ENCODE measurements around the gene MPEG1.
A peak's percentile ranks its signal among the peaks of the same experiment; 100 is the strongest.

Gene MPEG1

DNA sequence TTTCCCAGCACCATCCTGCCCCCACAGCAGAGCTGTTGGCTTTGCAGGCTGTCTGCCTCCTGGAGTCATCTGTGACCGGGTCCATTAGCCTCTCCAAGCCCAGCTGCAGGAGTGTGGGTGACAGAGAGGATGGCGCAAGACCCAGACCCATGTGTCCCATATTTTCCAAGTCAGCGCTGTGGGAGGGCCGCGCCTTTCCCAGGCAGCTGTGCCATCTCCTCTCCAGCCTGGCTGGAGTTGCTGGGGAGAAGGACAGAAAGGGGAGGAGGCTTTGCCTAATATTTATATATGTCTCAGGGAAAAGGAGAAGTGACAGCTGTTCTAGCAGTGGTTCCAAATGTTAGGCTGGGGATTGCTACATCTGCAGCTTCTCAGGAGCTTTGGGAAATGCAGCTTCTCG lies 25.1 kb downstream of the MPEG1 start:
- DNase-seq, result no peak

DNA sequence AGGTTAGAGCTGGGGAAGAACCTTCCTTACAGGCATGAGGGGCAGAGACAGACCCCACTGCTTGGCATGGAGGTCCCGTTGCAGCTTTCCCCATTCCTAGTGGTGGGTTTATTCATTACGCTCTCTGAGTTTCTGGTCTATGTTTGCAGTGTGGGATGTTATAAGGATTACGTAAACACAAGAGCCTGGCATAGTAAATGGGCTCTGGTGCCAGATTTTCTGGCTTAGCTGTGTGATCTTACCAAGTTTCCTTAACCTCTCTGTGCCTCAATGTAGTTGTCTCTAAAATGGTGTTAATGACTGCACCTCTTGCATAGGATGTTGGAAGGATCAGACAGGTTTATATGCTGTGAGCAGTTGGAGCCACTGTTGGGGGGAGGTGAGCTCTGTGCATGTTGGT lies 25.7 kb downstream of the MPEG1 start:
- no peak for DNase-seq

DNA sequence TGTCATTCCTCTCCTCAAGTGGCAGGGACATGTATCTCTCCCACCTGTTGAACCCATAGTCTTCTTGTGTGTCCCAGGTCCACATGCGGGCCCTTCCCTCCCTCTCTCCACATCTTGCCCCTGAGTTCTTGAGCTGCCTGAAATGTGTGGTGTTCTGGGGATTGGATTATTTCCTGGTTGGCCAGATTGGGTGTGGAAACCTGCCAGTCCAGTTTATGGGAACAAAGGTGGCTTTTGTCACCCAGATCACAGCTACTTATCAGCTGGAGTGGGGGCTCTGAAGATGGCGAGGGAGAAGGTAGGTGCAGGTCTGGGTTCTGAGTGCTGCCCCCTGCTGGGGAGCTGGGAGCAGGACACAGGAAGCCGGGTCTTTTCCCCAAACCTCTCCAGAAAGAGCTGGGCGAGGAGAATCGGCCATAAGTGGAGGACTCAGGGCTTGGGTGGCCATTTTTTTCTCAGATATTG lies 26.6 kb downstream of the MPEG1 start:
- DNase-seq, result no peak

DNA sequence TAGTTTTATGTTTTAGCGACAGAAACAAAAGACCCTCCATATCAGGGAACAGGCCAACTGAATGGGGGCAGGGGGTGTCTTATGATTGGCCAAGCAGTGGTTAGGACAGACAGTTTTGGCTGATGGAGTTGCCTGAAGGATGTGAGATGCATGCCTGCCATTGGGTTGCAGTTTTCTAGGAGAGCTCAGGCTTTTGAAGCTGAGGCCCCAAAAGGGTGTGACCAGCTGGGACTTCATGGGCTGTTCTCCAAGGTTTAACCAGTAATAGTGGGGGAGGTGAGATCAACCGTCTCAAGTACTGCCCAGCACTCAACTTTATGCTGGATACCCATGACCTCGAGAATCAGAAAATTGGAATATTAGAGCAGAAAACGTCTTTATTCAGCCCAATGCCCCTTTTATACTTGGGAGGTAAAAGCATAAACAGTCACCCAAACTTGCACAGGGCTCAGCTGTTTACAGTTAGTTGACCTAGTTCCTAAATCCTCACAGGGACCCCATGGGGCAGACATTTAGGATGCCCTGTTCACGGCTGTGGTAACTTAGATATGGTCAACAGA lies 27.3 kb downstream of the MPEG1 start:
- no peak for DNase-seq

DNA sequence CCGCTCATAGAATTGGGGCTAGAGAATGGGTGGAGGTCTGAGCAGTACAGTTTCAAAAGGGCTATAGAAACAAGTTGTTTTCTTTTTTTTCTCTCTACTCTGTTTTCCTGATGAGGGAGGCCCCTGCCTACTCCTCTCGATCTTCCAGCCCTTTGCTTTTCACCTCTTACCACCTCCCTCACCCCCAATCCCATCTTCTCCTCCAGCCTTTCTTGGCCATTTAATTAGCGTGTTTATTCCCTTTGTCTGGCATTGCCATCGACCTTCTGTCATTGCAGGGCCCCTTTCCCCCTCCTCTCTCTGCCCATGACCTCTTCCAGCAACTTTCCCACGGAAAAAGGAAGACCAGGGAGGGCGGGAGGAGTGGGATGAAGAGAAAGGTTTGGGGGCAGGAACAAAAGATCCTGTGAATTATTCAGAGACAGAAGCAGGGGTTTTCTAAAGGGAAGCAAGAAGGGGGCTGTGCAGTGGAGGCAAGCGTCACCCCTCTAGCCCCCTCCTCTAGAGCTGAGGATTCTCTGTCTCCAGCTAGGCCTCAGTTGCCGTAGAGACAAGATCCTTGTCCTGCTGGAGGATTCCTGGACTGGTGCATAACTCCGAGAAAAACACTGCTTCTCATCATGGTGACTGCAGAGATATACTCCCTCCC lies 27.9 kb downstream of the MPEG1 start:
- no peak for DNase-seq

DNA sequence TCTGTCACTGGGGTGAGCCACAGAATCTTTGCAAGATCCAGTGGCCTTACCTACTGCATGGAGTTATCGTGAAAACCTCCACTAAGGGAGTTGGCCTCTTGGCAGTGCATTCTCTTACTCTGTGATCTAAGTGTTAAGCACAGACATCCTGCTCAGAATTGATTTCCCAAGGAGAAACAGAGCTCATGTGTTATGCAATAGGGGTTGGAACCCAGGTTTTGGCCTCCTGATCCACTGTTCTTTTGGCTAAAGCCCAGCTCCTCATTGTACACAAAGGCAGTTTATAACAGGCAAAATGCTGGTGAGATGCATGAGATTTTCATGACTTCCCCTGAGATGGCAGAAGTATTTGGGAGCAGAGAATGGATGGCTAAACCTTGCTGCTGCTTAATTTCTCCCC lies 29.0 kb downstream of the MPEG1 start:
- DNase-seq, result no peak

DNA sequence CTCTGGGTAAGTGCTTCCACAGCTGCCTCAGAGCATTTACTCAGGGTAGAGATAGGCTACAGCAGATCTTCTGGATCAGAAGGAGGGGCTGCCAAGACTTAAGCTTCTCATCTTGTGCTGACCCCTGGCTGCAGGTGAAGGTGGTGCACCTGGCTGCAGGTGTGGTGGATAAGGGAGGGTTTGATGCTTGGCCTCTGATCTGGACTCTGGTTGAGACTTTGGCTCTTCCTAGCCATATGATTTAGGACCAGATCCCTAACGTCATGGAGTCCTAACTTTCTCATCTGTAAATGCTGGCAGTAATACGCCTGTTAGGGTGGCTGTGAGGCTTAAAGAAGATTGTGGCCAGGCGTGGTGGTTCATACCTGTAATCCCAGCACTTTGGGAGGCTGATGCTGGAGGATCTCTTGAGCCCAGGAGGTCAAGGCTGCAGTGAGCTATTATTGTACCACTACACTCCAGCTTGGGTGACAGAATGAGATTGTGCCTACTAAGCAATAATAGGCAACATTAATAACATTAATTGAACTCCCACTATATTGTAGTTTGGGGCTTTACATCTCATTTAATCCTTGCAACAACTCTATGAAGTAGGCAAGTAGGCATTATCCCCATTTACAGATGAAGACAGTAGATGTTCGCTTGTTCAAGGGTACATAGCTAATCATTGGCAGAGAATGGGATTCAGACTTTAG lies 30.1 kb downstream of the MPEG1 start:
- DNase-seq, result no peak

DNA sequence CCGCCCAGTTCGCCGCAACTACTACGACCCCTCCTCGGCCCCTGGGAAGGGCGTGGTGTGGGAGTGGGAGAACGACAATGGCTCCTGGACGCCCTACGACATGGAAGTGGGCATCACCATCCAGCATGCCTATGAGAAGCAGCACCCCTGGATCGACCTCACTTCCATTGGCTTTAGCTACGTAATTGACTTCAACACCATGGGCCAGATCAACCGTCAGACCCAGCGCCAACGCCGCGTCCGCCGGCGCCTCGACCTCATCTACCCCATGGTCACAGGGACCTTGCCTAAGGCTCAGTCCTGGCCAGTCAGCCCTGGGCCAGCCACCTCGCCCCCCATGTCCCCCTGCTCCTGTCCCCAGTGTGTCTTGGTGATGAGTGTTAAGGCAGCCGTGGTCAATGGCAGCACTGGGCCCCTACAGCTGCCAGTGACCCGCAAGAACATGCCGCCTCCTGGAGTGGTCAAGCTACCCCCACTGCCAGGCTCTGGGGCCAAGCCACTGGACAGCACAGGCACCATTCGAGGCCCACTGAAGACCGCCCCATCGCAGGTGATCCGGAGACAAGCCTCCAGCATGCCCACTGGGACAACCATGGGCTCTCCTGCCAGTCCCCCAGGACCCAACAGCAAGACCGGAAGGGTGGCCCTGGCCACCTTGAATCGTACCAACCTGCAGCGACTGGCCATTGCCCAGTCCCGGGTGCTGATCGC lies 30.8 kb downstream of the MPEG1 start:
- no peak for DNase-seq

DNA sequence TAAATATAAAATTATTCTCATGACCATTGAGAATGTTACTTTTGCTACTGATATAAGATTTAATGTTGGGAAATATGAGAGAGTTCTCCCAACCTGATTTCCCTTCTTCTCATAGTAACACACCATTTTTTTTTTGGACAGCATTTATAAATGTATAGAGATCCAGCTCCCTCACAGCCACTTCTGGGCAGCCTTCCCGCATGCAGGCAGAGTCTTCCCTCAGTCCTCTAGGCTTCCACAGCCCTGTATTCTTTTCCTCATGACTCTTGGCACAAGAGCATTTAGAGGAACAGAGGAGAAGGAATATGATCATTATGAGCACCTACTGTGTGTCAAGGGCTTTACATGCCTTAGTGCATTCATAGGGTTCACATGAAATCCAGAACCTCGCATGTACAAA lies 31.8 kb downstream of the MPEG1 start:
- DNase-seq, result no peak

DNA sequence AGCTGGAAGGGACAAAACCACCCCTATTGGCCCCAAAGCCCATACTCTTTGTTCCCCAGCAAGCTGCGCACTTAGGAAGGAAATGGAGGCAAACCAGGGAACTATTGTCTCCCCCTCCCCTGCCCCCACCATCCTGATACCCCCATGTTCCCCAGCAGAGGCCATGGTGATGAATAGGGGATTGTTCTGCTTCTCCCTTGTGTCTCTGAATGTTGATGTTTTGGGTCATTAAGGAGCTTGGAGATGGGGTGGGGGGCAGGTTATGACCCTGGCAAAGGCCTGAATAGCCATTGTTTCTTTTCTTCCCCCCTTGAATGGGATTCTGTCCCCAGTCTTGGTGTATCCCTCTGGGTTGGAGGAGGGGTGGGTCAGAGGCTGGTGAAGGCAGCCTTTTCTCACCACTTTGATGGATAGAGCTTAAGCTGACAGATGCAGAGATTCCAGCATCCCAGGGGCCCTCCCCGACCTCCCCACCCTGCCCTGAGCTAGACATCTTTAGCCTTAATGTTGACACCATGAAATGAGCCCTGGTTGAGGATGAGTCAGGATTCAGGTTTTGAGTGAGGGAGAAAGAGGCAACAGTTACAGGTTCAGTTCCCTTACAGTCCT lies 32.5 kb downstream of the MPEG1 start:
- no peak for DNase-seq

DNA sequence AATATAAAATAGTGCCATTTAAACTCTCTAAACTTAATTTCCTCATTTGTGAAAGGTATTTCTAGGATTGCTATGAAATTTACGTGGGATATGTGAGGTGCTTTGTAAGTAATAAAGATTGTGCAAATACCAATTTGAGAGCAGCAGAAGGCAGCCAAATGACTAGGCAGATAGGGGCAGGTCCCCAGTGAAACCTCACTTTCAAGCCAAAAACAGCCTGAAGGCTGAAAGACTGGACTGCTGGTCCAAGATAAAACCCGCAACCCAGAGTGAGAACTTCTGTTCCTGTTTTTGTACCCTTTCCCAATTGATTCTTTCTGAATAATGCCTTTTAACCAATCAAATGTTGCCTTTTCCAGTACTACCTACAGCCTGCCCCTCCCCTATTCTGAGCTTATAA lies 33.6 kb downstream of the MPEG1 start:
- no peak for DNase-seq

DNA sequence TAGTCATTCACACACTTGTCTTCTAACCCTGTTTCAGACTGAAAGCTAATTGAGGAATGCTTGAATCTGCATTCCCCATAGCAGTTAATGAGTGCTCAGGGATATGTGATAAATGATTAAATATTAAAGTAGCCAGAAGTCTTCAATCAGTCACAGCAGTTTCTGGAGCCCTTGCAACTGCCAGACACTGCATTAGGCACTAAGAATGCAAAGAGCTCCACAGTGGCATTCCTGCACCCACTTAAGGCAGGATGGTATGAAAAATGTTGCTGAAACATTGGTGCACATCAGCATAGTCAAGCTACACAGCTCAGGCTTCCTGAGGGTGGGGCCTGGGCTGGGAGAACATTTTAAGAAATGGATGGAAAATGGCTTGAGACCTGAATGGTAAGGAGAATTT lies 34.3 kb downstream of the MPEG1 start:
- DNase-seq, result no peak

DNA sequence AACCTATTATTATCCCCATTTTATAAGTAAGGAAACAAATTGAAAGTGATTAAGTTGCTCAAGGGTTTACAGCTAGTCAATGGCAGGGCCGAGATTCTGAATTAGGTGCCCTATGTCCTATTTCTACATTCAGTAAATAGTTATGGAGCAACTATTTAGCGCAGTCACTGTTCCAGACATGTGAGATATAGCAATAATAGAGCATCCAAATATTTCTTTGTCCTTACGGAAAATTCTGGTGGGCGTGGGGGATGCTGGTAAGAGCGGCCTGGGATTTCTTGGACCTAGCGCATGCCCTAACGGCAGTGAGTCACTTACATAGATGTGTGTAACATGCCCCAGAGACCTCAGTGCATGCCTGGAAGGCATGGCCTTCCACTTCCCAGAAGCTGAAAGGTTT lies 36.4 kb downstream of the MPEG1 start:
- no peak for DNase-seq

DNA sequence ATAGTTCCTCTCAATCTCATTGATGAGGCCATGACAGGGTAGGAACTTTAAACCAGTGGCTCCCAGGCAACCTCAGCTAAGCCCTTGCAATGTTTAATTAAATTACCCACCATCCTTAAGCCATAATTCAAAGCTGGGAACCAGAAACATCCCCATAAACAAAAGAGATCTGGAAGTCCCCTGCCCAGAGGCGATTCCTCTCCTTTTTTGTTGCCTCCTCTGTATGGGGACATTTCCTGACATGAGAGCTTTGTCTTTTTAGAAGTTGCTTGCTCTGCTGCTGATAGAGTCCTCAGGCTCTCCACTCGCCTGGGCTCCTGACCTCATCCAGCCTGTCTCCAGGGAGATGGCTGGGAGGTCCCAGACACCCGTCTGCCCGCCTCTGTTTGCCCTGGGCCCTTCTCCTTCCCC lies 37.6 kb downstream of the MPEG1 start:
- DNase-seq, result no peak

DNA sequence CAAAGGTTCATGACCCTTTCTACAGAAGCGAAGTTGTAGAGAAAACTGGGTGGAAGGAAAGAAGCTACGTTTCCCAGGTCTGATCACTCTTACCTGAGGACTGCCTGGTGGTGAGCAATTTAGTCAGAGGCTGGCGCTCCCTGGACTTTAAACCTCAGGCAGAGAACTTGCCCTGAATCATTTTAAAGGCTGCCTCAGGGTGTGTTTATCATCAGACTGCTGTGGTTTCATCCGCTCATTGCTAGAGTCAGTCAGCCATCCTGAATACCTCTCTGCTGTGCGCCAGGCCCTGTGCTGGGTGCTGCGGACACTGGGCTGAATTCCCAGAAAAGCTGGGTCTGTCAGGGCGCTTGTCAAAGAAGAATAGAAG lies 38.1 kb downstream of the MPEG1 start:
- no peak for DNase-seq

DNA sequence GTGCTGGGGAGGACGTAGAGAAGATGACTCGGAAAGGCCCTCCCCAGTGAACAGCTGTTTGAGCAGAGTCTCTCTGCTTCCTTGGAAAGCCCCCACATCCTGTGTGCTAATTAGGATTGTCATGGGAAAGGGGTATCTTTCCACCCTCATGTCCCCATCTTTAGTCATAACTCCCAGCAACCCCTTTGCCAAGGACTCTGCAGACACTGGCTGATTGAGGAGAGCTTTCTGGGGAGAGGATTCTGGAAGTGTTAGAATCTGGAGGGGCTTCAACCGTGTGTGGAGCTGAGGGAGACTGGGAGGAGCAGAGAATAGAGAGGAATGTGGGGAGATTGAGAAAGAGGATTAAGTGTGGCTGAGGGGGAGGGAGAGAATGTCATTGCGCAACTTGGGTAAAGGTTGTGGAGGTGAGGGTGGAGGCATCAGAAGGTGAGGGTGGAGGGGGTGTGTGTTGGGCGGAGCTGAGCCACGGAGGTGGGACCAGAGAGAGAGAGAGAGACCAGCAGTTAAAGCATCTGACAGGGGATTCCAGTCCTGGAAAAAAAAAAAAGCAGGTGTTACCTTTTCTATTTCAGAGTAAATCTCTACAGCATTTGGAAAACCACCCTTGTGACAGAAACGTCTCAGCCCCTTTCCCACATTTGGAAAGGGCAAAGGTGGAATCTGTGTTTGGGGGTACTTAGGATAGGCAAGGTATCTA lies 38.6 kb downstream of the MPEG1 start:
- no peak for DNase-seq

DNA sequence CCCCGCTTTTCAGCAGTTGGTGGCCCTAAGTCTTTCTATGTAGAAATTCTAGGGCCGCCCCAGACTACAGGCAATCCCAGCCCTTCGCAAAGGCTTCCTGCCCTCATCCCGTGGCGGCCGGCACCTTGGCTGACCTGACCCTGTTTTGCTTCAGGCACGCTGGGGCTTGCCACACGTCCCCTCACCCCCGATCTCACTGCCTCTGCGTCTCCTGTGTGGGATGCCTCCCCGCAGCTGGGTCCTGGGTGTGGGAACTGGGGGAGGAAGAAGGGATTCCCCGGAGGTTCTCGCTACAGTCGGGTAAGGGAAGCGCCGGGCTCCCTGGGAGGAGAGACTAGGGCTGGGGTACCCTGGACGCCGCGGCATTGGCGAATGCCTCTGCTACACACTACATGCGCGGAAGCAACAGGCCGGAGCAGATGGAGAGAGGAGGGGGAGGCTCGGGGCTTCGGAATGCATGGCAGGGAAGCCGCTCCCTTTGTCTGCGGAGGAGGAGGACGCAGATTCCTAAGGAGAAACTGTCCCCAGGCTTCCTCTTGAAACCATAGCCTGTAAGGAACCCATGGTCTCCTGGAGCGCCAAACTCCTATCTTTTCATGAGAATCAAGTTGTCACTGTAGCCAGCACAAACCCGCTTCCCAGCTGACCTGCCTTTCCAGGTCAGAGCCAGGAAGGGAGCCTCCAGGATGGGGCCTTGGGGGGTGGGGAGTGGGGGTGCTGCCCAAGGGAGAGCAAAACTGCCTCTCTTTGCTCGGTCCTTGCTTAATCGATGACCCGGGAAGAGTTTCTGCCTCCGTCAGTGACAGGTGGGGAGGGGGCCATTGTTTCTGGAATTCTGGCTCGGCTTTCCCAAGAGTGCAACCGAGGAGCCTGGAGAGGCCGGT lies 39.4 kb downstream of the MPEG1 start:
- no peak for DNase-seq

DNA sequence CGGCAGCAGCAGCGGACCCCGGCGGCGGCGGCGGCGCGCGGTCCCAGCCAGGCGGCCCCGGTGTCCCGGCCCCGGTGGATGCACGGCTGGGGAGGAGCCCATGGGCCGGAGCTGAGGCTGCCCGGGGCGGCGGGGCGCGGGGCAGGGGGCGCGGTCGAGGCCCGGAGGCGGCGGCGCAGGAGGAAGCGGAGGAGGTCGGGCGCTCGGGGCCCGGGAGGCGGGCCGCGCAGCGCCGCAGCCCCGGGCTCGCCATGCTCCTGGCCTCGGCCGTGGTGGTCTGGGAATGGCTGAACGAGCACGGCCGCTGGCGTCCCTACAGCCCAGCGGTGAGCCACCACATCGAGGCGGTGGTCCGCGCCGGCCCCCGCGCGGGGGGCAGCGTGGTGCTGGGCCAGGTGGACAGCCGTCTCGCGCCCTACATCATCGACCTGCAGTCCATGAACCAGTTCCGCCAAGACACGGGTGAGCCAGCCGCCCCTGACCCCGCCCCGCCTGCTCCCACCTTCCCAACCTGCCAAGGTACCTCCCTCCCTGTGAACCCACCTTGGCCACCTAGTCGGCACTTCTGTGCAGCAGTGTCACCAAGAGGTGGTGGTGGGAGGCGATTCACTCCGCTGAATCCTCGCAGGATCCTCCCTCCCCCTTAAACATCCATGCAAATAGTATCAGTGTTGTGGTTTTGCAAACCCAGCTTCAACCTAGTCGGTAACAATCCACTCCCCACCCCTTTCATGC lies 40.2 kb downstream of the MPEG1 start:
- no peak for DNase-seq

DNA sequence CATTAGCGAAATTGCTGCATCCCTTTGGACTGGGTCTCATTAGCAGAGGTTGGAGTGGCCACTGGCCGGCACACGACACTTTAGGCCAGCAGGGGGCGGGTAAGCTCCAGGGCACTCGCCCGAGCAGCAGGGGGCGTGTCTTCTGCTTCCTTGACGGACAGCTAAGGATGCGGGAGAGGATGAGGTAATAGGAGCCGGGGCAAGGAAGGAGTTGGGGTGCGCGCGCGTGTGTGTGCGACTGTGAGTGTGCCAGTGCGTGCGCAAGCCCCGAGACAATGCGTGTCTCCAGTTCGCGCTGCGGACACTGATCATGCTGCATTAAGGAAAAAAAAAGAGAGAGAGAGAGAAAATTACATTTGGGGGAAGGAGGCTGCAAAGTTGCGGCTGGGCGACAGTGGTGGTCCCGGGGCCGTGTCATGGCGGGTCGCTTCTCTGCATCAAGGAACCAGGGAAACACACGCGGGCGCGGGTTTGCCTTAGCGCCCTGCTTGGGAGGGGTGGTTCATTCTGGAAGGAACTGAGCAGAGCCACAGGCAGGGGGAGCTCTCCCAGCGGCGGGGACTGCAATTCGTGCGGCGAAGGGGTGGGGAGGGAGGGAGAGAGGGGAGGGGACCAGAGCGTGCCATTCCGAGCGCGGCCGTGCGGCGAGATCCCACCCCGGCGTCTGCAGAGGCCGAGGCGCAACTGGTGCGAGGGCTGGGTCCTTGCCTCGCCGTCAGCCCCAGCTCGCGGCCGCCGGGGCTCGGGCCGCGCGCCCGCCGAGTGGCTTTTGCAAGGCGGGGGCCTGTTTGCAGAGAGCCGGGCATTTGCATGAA lies 41.0 kb downstream of the MPEG1 start, which contains the start of gene DTX4:
Gene DTX4 (plus strand): TSS at position 625 of the 815 bp plus-strand sequence. CDS start 464 bp downstream, outside the sequence.
- DNase-seq, result peak; percentile 62

DNA sequence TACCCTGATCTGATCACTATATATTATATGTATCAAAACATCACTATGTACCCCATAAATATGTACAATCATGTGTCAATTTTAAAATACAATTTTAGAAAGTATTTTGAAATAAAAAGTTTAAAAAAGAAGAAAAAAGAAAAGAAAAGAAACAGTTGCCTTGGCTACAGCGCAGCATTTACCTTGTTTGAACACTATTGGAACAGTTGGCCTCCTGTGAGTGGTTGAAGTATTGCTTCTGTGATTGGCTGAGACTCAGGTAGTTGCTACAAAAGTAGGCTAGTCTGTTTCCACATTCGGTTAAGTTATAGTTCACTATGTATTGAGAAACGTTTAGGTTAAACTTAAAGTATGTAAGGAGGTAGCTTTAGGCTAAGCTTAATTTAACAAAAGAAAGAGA lies 48.7 kb downstream of the MPEG1 start:
- no peak for DNase-seq

Data from NK-92 treated with Interleukin-12 subunit alpha and Interleukin-12 subunit beta, amount 100 ng/mL, for 24 hours (cell line).